Esophagus squamous epithelium (tissue), 5 donors: ENCODE data around the gene GALNT10. TPM values are rescaled to one million over a fixed set of nuclear protein-coding genes. Genes with fewer than 3 reads are reported as not detected.

Experiments used
- DNase-seq: peaks from one replicate; lab custom pipeline; 2025; lab: John Stamatoyannopoulos, UW
- H3K27ac ChIP-seq, 4 donors: fragments of 200-600 bp; sonication (generic); one replicate each; pipeline ENCODE4 v1.5.1; 2016 to 2019; ENCODE audit warnings: mild to moderate bottlenecking in 1 of 4
- H3K27me3 ChIP-seq, 4 donors: fragments of 200-600 bp; sonication (generic); 1 replicate in 3 of 4; 2 replicates in 1 of 4; pipeline versions ENCODE4 v1.5.1 to v1.6.0; 2017 to 2021; ENCODE audit warnings: antibody characterized with exemption in 1 of 4
- H3K36me3 ChIP-seq, 3 donors: fragments of 200-600 bp; sonication (generic); one replicate each; pipeline ENCODE4 v1.5.1; 2016 to 2019
- H3K4me1 ChIP-seq, 3 donors: fragments of 200-600 bp; sonication (generic); one replicate each; pipeline ENCODE4 v1.5.1; 2017 to 2019
- H3K4me3 ChIP-seq, 4 donors: fragments of 200-600 bp; sonication (generic); 1 replicate in 3 of 4; 2 replicates in 1 of 4; pipeline ENCODE4 v1.5.1; 2016 to 2019; ENCODE audit warnings: mild to moderate bottlenecking in 2 of 4, moderate library complexity in 1 of 4
- H3K9me3 ChIP-seq, 3 donors: fragments of 200-600 bp; sonication (generic); one replicate each; pipeline ENCODE4 v1.5.1; 2016 to 2019
- CTCF ChIP-seq, 6 experiments: fragments of 450-650 bp in 4 of 6; fragments of 200-600 bp in 2 of 6; sonication (generic) in 2 of 6; IDR thresholded peaks; one replicate each; pipeline ENCODE4 v1.5.1; 2016 to 2019; ENCODE audit warnings: antibody characterized with exemption in 6 of 6, mild to moderate bottlenecking in 4 of 6, moderate library complexity in 4 of 6
- POLR2A ChIP-seq, 4 donors: fragments of 450-650 bp; IDR thresholded peaks; one replicate each; pipeline ENCODE4 v1.6.1; 2017; ENCODE audit warnings: antibody characterized with exemption in 4 of 4, mild to moderate bottlenecking in 4 of 4, moderate library complexity in 3 of 4
- WGBS, 2 donors: methylation state at CpG; one replicate each; pipeline ENCODE4 v1.1.5; 2018; 5-methylcytosine and 5-hydroxymethylcytosine counted together
- intact Hi-C: fragments of 100-400 bp; cut with DNase I; formaldehyde crosslinking; loops from one replicate; pipeline ENCODE4 v1.15.0; 2022
- total RNA-seq, 4 donors: library from RNA; depleted of rRNA; stranded (reverse); fragments of >200 nt; gene quantifications; one replicate each; pipeline ENCODE4 v1.1.0, GENCODE V29; 2016
- donor health status: DM: yes; HTN: yes; CAD: no.

GALNT10 gene
- total RNA-seq, 4 donors from 2014 or later = 3.6 to 47.2 (median 9.0) TPM

- TF ChIP-seq CTCF (IDR thresholded peaks at IDR 0.05) = no peak
- no peak for TF ChIP-seq POLR2A (IDR thresholded peaks at IDR 0.05)
- Histone ChIP-seq H3K36me3 (no peaks in the 10 kb centered on the region), H3K4me1 (peaks cover 23 to 74% (median 40%) of the 10 kb centered on the region in 3 donors), H3K4me3 (no peak overlapping the region), H3K27ac (no peak overlapping the region), H3K9me3 (no peaks in the 10 kb centered on the region), H3K27me3 (peaks cover 0 to 6% (median 0%) of the 10 kb centered on the region in 4 donors)
- no peak for DNase-seq
- intact Hi-C loops = no loop called here
- WGBS, 2 donors = 65 to 71% methylated on average over 7 to 8 of the region's 8 CpGs
These were observed 4.1 kb downstream of the GALNT10 start for GRCh38 chr5:154194345-154195329.

- H3K4me3 ChIP-seq = no peak overlapping the region
- intact Hi-C loops = no loop called here
- 87 to 95% methylated on average over 1 of the region's 1 CpG for WGBS, 2 donors
- H3K4me1 ChIP-seq = peaks cover 19 to 69% (median 39%) of the 10 kb centered on the region in 3 donors
- no peak for DNase-seq
- peaks cover 0 to 16% (median 0%) of the 10 kb centered on the region in 4 donors for H3K27me3 ChIP-seq
- H3K27ac ChIP-seq = no peak overlapping the region
- TF ChIP-seq CTCF (IDR thresholded peaks at IDR 0.05) (no peak), POLR2A (IDR thresholded peaks at IDR 0.05) (no peak)
- no peaks in the 10 kb centered on the region for H3K9me3 ChIP-seq
- H3K36me3 ChIP-seq = no peaks in the 10 kb centered on the region
These were observed 5.7 kb downstream of the GALNT10 start for GRCh38 chr5:154196281-154196680.

- Histone ChIP-seq H3K4me1 (peaks cover 11 to 61% (median 31%) of the 10 kb centered on the region in 3 donors), H3K27me3 (peaks cover 0 to 24% (median 0%) of the 10 kb centered on the region in 4 donors), H3K4me3 (no peak overlapping the region), H3K27ac (peak overlapping the region in 1 of 4 donors; percentile 54), H3K36me3 (no peaks in the 10 kb centered on the region), H3K9me3 (no peaks in the 10 kb centered on the region)
- no peak for DNase-seq
- intact Hi-C loops = no loop called here
- TF ChIP-seq POLR2A (IDR thresholded peaks at IDR 0.05) (no peak), CTCF (IDR thresholded peaks at IDR 0.05) (no peak)
- 52 to 75% methylated on average over 8 of the region's 8 CpGs for WGBS, 2 donors
These were observed 6.6 kb downstream of the GALNT10 start for GRCh38 chr5:154196955-154197652.

GRCh38 chr5:154197801-154198491 lies 7.4 kb downstream of the GALNT10 start:
- DNase-seq = no peak
- Histone ChIP-seq H3K36me3 (no peaks in the 10 kb centered on the region), H3K27me3 (peaks cover 0 to 27% (median 0%) of the 10 kb centered on the region in 4 donors), H3K4me3 (no peak overlapping the region), H3K27ac (peak overlapping the region in 2 of 4 donors; percentile 40 to 54), H3K4me1 (peaks cover 12 to 61% (median 29%) of the 10 kb centered on the region in 3 donors), H3K9me3 (no peaks in the 10 kb centered on the region)
- intact Hi-C loops = no loop called here
- no peak for TF ChIP-seq CTCF (IDR thresholded peaks at IDR 0.05)
- TF ChIP-seq POLR2A (IDR thresholded peaks at IDR 0.05) = no peak
- WGBS, 2 donors = 48 to 53% methylated on average over 4 to 8 of the region's 8 CpGs
